Measurements from ENCODE around the gene UCMA.
"Not testable (repeated sequence)": the region's sequence is repeated elsewhere in the genome, so short reads cannot be mapped to it uniquely, and the experiment has no call there.

UCMA gene

GRCh38 chr10:13234172-13234571 lies at the start of gene UCMA:
Gene UCMA (minus strand): TSS chr10:13234374. CDS start chr10:13234258, 116 bp downstream.
- no peak for DNase-seq (ENCODE audit: low read depth, low spot score)
- H3K9ac ChIP-seq (ENCODE audit: insufficient read length), result no peak within 1 kb of the TSS
- no peaks in the 10 kb centered on the region for H3K9me3 ChIP-seq (ENCODE audit: low read depth, low read length)

GRCh38 chr10:13282348-13282747 lies 48.2 kb upstream of the UCMA start:
- H3K4me3 ChIP-seq; H3K27ac ChIP-seq; DNase-seq (ENCODE audit: low read depth, low spot score): not testable (repeated sequence)

More at GRCh38 chr10:13234172-13234571, at the start of gene UCMA:
- TF ChIP-seq POLR2AphosphoS5 (IDR thresholded peaks at IDR 0.05; ENCODE audit: borderline replicate concordance, low read depth, low read length), result no peak
- no peak for TF ChIP-seq FOXP2 (optimal IDR thresholded peaks at IDR 0.05; ENCODE audit: control extremely low read depth, extremely low read length, insufficient read depth)
- no peak for TF ChIP-seq EZH2 (IDR thresholded peaks at IDR 0.05)
- Histone ChIP-seq H3K27ac (no peak within 1 kb of the TSS), H3K36me3 (ENCODE audit: insufficient read depth, low read length) (no peaks in the 10 kb centered on the region), H3K4me3 (no peak within 1 kb of the TSS)

GRCh38 chr10:13276749-13277365 lies 42.7 kb upstream of the UCMA start:
- no peaks in the 10 kb centered on the region for H3K9me3 ChIP-seq (ENCODE audit: low read depth, low read length)
- no peak overlapping the region for H3K9ac ChIP-seq (ENCODE audit: insufficient read length)
- no peaks in the 10 kb centered on the region for H3K36me3 ChIP-seq (ENCODE audit: insufficient read depth, low read length)
- TF ChIP-seq FOXP2 (optimal IDR thresholded peaks at IDR 0.05; ENCODE audit: control extremely low read depth, extremely low read length, insufficient read depth) (no peak), POLR2AphosphoS5 (IDR thresholded peaks at IDR 0.05; ENCODE audit: borderline replicate concordance, low read depth, low read length) (no peak), EZH2 (IDR thresholded peaks at IDR 0.05) (no peak)
- DNase-seq (ENCODE audit: low read depth, low spot score), result no peak
- H3K4me3 ChIP-seq, result no peak overlapping the region
- H3K27ac ChIP-seq, result no peak overlapping the region

More at GRCh38 chr10:13282348-13282747, 48.2 kb upstream of the UCMA start:
- H3K9ac ChIP-seq (ENCODE audit: insufficient read length); H3K36me3 ChIP-seq (ENCODE audit: insufficient read depth, low read length); H3K9me3 ChIP-seq (ENCODE audit: low read depth, low read length): not testable (repeated sequence)

GRCh38 chr10:13276146-13276545 lies 42.0 kb upstream of the UCMA start:
- H3K9me3 ChIP-seq (ENCODE audit: low read depth, low read length); DNase-seq (ENCODE audit: low read depth, low spot score); H3K4me3 ChIP-seq: not testable (repeated sequence)

GRCh38 chr10:13272164-13272571 lies 38.0 kb upstream of the UCMA start:
- Histone ChIP-seq H3K27ac (no peak overlapping the region), H3K9me3 (ENCODE audit: low read depth, low read length) (no peaks in the 10 kb centered on the region), H3K9ac (ENCODE audit: insufficient read length) (no peak overlapping the region), H3K36me3 (ENCODE audit: insufficient read depth, low read length) (no peaks in the 10 kb centered on the region), H3K4me3 (no peak overlapping the region)
- TF ChIP-seq POLR2AphosphoS5 (IDR thresholded peaks at IDR 0.05; ENCODE audit: borderline replicate concordance, low read depth, low read length) (no peak), EZH2 (IDR thresholded peaks at IDR 0.05) (no peak), FOXP2 (optimal IDR thresholded peaks at IDR 0.05; ENCODE audit: control extremely low read depth, extremely low read length, insufficient read depth) (no peak)
- no peak for DNase-seq (ENCODE audit: low read depth, low spot score)

More at GRCh38 chr10:13276146-13276545, 42.0 kb upstream of the UCMA start:
- not testable (repeated sequence) for H3K36me3 ChIP-seq (ENCODE audit: insufficient read depth, low read length); H3K27ac ChIP-seq; H3K9ac ChIP-seq (ENCODE audit: insufficient read length)

GRCh38 chr10:13271552-13272163 lies 37.5 kb upstream of the UCMA start:
- no peak overlapping the region for H3K9ac ChIP-seq (ENCODE audit: insufficient read length)
- DNase-seq (ENCODE audit: low read depth, low spot score), result no peak
- H3K4me3 ChIP-seq, result no peak overlapping the region
- H3K27ac ChIP-seq, result no peak overlapping the region
- TF ChIP-seq FOXP2 (optimal IDR thresholded peaks at IDR 0.05; ENCODE audit: control extremely low read depth, extremely low read length, insufficient read depth), result no peak
- no peak for TF ChIP-seq POLR2AphosphoS5 (IDR thresholded peaks at IDR 0.05; ENCODE audit: borderline replicate concordance, low read depth, low read length)
- no peak for TF ChIP-seq EZH2 (IDR thresholded peaks at IDR 0.05)
- no peaks in the 10 kb centered on the region for H3K36me3 ChIP-seq (ENCODE audit: insufficient read depth, low read length)
- no peaks in the 10 kb centered on the region for H3K9me3 ChIP-seq (ENCODE audit: low read depth, low read length)

- no peak overlapping the region for H3K9ac ChIP-seq (ENCODE audit: insufficient read length)
- no peak overlapping the region for H3K4me3 ChIP-seq
- H3K36me3 ChIP-seq (ENCODE audit: insufficient read depth, low read length), result no peaks in the 10 kb centered on the region
- no peaks in the 10 kb centered on the region for H3K9me3 ChIP-seq (ENCODE audit: low read depth, low read length)
- no peak for TF ChIP-seq FOXP2 (optimal IDR thresholded peaks at IDR 0.05; ENCODE audit: control extremely low read depth, extremely low read length, insufficient read depth)
- no peak for TF ChIP-seq POLR2AphosphoS5 (IDR thresholded peaks at IDR 0.05; ENCODE audit: borderline replicate concordance, low read depth, low read length)
- no peak for TF ChIP-seq EZH2 (IDR thresholded peaks at IDR 0.05)
- DNase-seq (ENCODE audit: low read depth, low spot score), result no peak
- no peak overlapping the region for H3K27ac ChIP-seq
Observed at GRCh38 chr10:13270877-13271551, 36.8 kb upstream of the UCMA start.

- no peak for TF ChIP-seq EZH2 (IDR thresholded peaks at IDR 0.05)
- TF ChIP-seq FOXP2 (optimal IDR thresholded peaks at IDR 0.05; ENCODE audit: control extremely low read depth, extremely low read length, insufficient read depth), result no peak
- no peak for TF ChIP-seq POLR2AphosphoS5 (IDR thresholded peaks at IDR 0.05; ENCODE audit: borderline replicate concordance, low read depth, low read length)
- Histone ChIP-seq H3K36me3 (ENCODE audit: insufficient read depth, low read length) (no peaks in the 10 kb centered on the region), H3K4me3 (no peak overlapping the region), H3K9me3 (ENCODE audit: low read depth, low read length) (no peaks in the 10 kb centered on the region), H3K9ac (ENCODE audit: insufficient read length) (no peak overlapping the region), H3K27ac (no peak overlapping the region)
- no peak for DNase-seq (ENCODE audit: low read depth, low spot score)
Observed at GRCh38 chr10:13268841-13269240, 34.7 kb upstream of the UCMA start.
